ENCODE data around the gene TNXB.
"Not testable (repeated sequence)": the region's sequence is repeated elsewhere in the genome, so short reads cannot be mapped to it uniquely, and the experiment has no call there.

TNXB gene

DNA sequence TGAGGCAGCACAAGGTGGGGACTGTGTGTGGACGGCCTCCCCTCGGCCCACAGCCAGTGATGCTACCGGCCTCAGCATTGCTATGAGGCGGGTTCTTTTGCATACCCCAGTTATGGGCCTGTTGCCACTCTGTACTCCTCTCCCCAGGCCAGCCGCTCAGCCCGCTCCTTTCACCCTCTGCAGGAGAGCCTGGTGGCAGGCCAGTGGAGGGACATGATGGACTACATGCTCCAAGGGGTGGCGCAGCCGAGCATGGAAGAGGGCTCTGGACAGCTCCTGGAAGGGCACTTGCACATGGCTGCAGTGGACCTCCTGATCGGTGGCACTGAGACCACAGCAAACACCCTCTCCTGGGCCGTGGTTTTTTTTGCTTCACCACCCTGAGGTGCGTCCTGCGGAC is 102.1 kb downstream of the TNXB start:
- DNase-seq (ENCODE audit: low read depth in 2 of 2, low spot score in 1 of 2), result not testable (repeated sequence)

DNA sequence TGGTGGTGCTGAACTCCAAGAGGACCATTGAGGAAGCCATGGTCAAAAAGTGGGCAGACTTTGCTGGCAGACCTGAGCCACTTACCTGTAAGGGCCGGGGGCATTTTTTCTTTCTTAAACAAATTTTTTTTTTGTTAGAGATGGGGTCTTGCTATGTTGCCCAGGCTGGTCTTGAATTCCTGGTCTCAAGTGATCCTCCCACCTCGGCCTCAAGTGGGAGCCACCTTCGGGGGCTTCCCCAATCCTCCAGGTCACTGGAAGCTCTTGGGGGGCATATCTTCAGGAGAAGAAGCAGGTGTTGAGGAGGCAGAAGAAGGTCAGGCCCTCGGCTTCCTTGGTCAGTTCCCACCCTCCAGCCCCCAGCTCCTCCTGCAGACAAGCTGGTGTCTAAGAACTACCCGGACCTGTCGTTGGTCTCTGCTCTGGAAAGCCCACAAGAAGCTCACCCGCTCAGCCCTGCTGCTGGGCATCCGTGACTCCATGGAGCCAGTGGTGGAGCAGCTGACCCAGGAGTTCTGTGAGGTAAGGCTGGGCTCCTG is 103.1 kb downstream of the TNXB start:
- not testable (repeated sequence) for DNase-seq (ENCODE audit: low read depth in 2 of 2, low spot score in 1 of 2)

DNA sequence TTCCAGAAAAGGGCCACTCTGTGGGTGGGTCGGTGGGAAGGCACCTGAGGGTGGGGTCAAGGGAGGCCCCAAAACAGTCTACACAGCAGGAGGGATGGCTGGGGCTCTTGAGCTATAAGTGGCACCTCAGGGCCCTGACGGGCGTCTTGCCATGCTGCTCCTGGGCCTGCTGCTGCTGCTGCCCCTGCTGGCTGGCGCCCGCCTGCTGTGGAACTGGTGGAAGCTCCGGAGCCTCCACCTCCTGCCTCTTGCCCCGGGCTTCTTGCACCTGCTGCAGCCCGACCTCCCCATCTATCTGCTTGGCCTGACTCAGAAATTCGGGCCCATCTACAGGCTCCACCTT is 103.6 kb downstream of the TNXB start:
- not testable (repeated sequence) for DNase-seq (ENCODE audit: low read depth in 2 of 2, low spot score in 1 of 2)

DNA sequence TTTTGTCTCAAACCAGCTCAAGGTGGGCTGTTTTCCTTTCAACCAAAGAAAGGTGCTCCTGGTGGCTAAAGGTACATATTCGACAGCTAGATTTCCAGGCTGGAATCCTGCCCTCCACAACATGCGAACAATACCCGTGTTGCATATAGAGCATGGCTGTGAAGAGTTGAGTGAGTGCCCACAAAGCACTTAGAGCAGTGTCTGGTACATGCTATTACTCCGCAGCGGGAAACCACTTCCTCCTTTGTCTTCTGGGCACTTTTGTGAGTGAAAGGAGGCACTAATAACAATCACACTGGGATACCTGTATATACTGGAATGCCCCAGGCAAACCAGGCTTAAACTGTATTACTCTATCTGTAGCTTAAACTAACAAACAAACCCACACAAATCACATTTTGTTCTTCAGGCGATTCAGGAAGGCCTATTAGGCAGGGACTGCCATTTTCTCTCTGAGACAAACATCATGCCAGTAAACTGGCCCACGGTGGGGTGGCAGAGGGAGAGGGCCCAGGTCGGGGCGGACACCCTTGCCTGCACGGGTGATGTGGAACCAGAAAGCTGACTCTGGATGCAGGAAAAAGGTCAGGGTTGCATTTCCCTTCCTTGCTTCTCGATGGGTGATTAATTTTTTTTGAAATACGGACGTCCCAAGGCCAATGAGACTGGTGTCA is 104.1 kb downstream of the TNXB start:
- not testable (repeated sequence) for DNase-seq (ENCODE audit: low read depth in 2 of 2, low spot score in 1 of 2)

DNA sequence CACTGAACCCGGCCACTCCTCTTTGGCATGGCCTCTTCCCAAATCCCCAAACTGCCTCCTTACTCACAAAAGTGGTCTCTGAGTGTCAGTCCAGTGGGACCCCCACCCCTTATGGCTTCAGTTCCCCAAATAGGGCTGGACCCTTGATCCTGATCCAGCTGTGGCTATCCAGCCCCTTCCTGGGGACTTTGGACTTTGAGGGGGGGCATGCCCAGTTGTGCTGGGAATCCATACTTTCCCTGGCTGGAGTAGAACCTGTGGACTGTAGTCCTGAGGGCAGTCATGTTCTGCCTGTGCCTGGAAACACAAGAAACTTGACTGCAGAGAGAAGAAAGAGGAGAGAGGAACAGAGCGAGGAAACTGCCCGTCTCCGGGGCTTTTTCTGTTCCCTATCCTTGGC is 104.7 kb downstream of the TNXB start:
- not testable (repeated sequence) for DNase-seq (ENCODE audit: low read depth in 2 of 2, low spot score in 1 of 2)

DNA sequence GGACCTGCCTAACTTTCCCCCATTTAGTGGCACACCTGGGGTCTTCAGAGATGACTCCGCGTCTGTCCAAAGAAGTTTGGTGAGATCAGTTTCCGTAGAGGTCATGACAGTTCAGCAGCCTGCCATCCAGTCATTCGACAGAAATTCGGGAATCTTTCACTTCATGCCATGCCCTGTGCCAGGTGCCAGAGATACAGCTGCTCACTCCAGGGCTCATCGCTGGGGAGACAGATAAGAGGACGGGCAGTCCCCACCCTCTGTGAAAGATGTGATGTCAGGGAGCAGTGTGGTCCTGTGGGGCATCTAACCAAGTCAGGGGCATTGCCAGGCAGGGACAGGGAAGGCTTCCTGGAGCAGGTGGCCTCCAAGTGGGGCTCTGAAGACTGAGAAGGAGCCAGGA is 105.8 kb downstream of the TNXB start:
- DNase-seq (ENCODE audit: low read depth in 2 of 2, low spot score in 1 of 2), result not testable (repeated sequence)

DNA sequence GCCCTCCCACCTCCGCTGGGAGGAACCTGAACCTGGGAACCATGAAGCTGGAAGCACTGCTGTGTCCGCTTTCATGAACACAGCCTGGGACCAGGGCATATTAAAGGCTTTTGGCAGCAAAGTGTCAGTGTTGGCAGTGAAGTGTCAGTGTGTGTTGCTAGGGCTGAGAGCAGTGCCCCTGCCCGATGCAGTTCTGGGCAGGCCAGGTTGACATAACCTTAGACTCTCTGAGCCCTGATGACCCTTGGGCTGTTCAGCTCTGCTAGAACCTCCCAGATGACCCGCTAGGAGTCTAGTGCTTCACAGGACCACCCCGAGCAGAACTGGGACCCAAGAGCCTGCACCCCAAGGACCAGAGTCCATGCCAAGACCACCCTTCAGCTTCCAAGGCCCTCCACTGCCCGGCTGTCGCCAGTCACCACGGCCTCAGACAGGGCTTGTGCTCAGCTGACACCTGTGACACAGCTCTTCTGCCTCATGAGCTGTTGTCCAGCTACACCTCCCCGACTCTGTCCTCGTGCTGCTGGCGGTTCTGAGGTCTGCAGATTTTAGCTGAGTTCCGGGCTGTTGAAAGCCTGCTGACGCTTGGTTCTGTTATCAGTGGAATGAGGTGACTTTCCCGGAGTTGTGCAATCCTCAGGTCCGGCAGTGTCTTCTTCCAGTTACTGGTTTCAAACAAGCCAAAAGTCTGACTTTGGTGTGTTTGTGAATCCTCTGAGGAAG is 106.4 kb downstream of the TNXB start:
- DNase-seq (ENCODE audit: low read depth in 2 of 2, low spot score in 1 of 2), result not testable (repeated sequence)

DNA sequence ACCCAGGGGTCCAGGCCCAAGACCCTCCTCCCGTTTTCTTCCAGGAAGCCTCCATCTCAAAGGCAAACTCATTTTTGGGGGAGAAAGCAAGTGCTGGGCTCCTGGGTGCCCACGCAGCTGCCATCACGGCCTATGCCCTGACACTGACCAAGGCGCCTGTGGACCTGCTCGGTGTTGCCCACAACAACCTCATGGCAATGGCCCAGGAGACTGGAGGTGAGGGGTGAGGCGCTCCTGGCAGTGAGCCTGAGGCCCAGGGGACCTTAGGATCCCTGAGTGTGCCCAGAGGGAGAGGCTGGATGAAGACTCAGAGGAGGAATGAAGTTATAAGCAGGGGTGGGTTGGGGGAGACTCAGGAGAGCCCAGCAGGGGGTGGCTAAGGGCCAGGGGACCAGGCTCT is 112.8 kb downstream of the TNXB start:
- not testable (repeated sequence) for DNase-seq (ENCODE audit: low read depth in 2 of 2, low spot score in 1 of 2)

DNA sequence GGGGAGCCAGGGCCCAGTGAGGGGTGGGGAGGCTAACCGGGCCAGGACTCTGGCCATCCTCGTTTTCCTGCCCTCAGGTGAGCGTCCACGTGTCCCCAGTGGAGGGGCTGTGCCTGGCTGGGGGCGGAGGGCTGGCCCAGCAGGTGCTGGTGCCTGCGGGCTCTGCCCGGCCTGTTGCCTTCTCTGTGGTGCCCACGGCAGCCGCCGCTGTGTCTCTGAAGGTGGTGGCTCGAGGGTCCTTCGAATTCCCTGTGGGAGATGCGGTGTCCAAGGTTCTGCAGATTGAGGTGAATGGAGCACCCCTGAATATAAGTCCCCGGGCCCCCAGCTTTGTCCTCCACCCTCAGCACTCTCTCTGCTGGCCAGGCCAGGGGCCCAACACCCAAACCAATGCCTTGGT is 114.7 kb downstream of the TNXB start:
- DNase-seq (ENCODE audit: low read depth in 2 of 2, low spot score in 1 of 2), result not testable (repeated sequence)
